ENCODE measurements around the gene B3GNT5. TPM values are rescaled to one million over a fixed set of nuclear protein-coding genes. Genes with fewer than 3 reads are reported as not detected.

The B3GNT5 gene
- total and polyA plus RNA-seq, 10 of the 15 experiments (the other 5 are each of a cell fraction or from before 2014, with no cell fraction given) = 0.24 to 1.1 (median 0.48) TPM

- Histone ChIP-seq H3K4me1 (ENCODE audit: control insufficient read depth, insufficient read depth, low read length) (no peaks in the 10 kb centered on the region), H3K79me2 (ENCODE audit: control insufficient read depth, insufficient read depth, low read length) (no peaks in the 10 kb centered on the region), H4K20me1 (ENCODE audit: control insufficient read depth, insufficient read depth) (no peaks in the 10 kb centered on the region), H2AFZ (ENCODE audit: control insufficient read depth, low read depth, low read length) (no peak overlapping the region), H3K9ac (ENCODE audit: control insufficient read depth, insufficient read depth, low read length) (no peak overlapping the region), H3K4me2 (ENCODE audit: control insufficient read depth, insufficient read depth) (no peak overlapping the region), H3K4me3 (no peak overlapping the region), H3K9me3 (replicated peaks; ENCODE audit: control insufficient read depth, insufficient read depth, low read length) (no peaks in the 10 kb centered on the region; the same call in 2 of the 3 replicates), H3K36me3 (ENCODE audit: control insufficient read depth in 2 of 2, insufficient read depth in 2 of 2, low read length in 1 of 2) (no peaks in the 10 kb centered on the region), H3K27ac (ENCODE audit: control insufficient read depth, insufficient read depth) (no peak overlapping the region), H3K27me3 (replicated peaks in 1 of 2; ENCODE audit: control insufficient read depth in 2 of 2, insufficient read depth in 2 of 2, low read length in 1 of 2) (0 out of 4 replicates have a peak, but pooled peaks cover 0 to 5% of the 10 kb centered on the region in 2 experiments)
- 33% methylated on average over 9 of the region's 9 CpGs for WGBS (ENCODE audit: insufficient coverage, insufficient replicate concordance, low lambda C conversion rate, missing lambda C conversion rate)
- TF ChIP-seq ETV6 (conservative IDR thresholded peaks at IDR 0.05 in 1 of 2, IDR thresholded peaks at IDR 0.05 in 1 of 2; ENCODE audit: borderline replicate concordance in 1 of 2, low read depth in 1 of 2) (no peak), NFYA (IDR thresholded peaks at IDR 0.05; ENCODE audit: borderline replicate concordance, low read depth, low read length) (no peak), EZH2 (IDR thresholded peaks at IDR 0.05; ENCODE audit: borderline replicate concordance, control insufficient read depth, low read depth, low read length) (no peak), ATF3 (IDR thresholded peaks at IDR 0.05; ENCODE audit: borderline replicate concordance, extremely low read depth, low read depth, low read length) (no peak), SUZ12 (IDR thresholded peaks at IDR 0.05; ENCODE audit: unreplicated experiment) (no peak), BMI1 (IDR thresholded peaks at IDR 0.05; ENCODE audit: borderline replicate concordance) (no peak), BCL3 (IDR thresholded peaks at IDR 0.05; ENCODE audit: borderline replicate concordance, insufficient read depth, low read depth, low read length, poor library complexity, severe bottlenecking) (no peak), TAF1 (IDR thresholded peaks at IDR 0.05; ENCODE audit: borderline replicate concordance, low read depth, low read length) (no peak), ZNF622 (IDR thresholded peaks at IDR 0.05) (no peak), REST (IDR thresholded peaks at IDR 0.05; ENCODE audit: low read depth, low read length) (no peak)
- ChIA-PET POLR2A (no interaction called here), CTCF (no interaction called here), RAD21 (ENCODE audit: unreplicated experiment) (no interaction called here), SMC1A (ENCODE audit: uncharacterized antibody, unreplicated experiment) (no interaction called here)
- no TSS peak for BruUV-seq (replicated peaks)
- DNase-seq (ENCODE audit: low read depth, low spot score) (no peak), ATAC-seq (no peak), FAIRE-seq (no peak)
- in situ Hi-C loops (cut with MboI) = no loop called here
- intact Hi-C loops (cut with micrococcal nuclease; ENCODE audit: unreplicated experiment) = no loop called here
Measured at GRCh38 chr3:183210862-183211341, 42.2 kb upstream of the B3GNT5 start.
